ENCODE data around the gene PABPC1L. TPM values are rescaled to one million over a fixed set of nuclear protein-coding genes. Genes with fewer than 3 reads are reported as not detected.
"Not testable (repeated sequence)": the region's sequence is repeated elsewhere in the genome, so short reads cannot be mapped to it uniquely, and the experiment has no call there.

The PABPC1L gene
- total RNA-seq, 2 experiments from 2014 or later: 88.4 to 93.8 TPM

DNA sequence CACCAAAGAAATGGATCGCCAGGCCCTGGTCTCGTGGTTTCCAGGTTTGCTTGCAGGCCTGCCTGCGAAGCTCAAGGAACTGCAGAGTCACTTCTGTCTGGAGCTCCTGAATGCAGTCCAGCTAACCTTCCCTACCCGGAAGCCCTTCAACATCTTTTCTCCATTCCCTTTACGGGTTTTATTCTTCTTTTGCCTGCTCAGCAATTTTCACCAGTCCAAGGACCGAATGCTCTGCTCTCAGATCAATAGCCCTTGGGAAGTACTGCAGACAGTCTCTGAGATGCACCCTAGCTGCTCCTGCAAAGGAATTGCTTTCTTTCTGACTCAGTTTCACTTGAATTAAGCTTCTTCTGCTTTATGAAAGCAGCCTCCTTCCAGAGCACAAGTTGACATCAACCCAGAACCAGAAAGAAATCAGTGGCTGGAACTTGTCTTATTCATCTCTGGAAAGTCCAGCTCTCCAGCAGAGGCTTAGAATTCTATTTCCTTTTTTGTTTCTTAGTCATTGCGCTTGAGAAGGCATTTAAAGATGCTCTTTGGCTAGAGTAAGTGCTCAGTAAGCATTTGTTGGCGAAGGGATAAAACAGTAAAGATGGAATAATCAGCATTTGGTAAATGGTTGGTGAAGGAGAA lies 43.0 kb upstream of the PABPC1L start:
- intact Hi-C loops (cut with micrococcal nuclease): loop anchor here (1.0 to 5.0 kb wide), 3 partner anchors 60 to 180 kb away; no protein-coding TSS in a partner anchor
- ATAC-seq: no peak
- peaks cover 3% of the 10 kb centered on the region for H3K27me3 Mint-ChIP-seq
- TF ChIP-seq CTCF (IDR thresholded peaks at IDR 0.05): no peak
- CTCF ChIA-PET: interaction anchor here (0.6 to 2.8 kb wide), 23 partner anchors 8 to 213 kb away, joined by 3 to 46 read pairs (median 4); partner anchors contain the start of gene KCNK15
- no peak for DNase-seq
- peaks cover 12% of the 10 kb centered on the region for H3K4me1 Mint-ChIP-seq (ENCODE audit: low read depth)
- H3K9me3 Mint-ChIP-seq: no peaks in the 10 kb centered on the region
- peak overlapping the region; percentile 52 for H3K4me3 Mint-ChIP-seq
- no peaks in the 10 kb centered on the region for H3K36me3 Mint-ChIP-seq (ENCODE audit: low read depth)
- no peak overlapping the region for H3K27ac Mint-ChIP-seq
- POLR2A ChIA-PET: interaction anchor here (1.1 kb wide), 1 partner anchor 43 kb away, joined by 3 read pairs; the partner anchor contains the start of gene PABPC1L

- intact Hi-C loops (cut with micrococcal nuclease): loop anchor here (5.0 kb wide), 2 partner anchors 62 to 182 kb away; no protein-coding TSS in a partner anchor
- TF ChIP-seq CTCF (IDR thresholded peaks at IDR 0.05): no peak
- Mint-ChIP-seq H3K9me3 (no peaks in the 10 kb centered on the region), H3K27me3 (peaks cover 3% of the 10 kb centered on the region), H3K4me1 (ENCODE audit: low read depth) (peaks cover 7% of the 10 kb centered on the region), H3K36me3 (ENCODE audit: low read depth) (no peaks in the 10 kb centered on the region), H3K4me3 (no peak overlapping the region), H3K27ac (no peak overlapping the region)
- ChIA-PET POLR2A (no interaction called here), CTCF (interaction anchor here (0.8 to 2.6 kb wide), 4 partner anchors 10 to 185 kb away, joined by 4 to 27 read pairs (median 6); partner anchors contain the start of gene KCNK15)
- ATAC-seq (no peak), DNase-seq (no peak)
These were observed 40.4 kb upstream of the PABPC1L start for GRCh38 chr20:44869471-44869870.

- H3K9me3 Mint-ChIP-seq; intact Hi-C loops (cut with micrococcal nuclease); POLR2A ChIA-PET; CTCF ChIA-PET; ATAC-seq; DNase-seq; H3K27ac Mint-ChIP-seq; H3K27me3 Mint-ChIP-seq; H3K4me3 Mint-ChIP-seq: not testable (repeated sequence)
- Mint-ChIP-seq H3K4me1 (ENCODE audit: low read depth) (peaks cover 29% of the 10 kb centered on the region), H3K36me3 (ENCODE audit: low read depth) (peaks cover 14% of the 10 kb centered on the region)
These were observed 27.5 kb upstream of the PABPC1L start for GRCh38 chr20:44882360-44882759.

- ChIA-PET CTCF (interaction anchor here (2.1 kb wide), 1 partner anchor 8 kb away, joined by 6 read pairs; no protein-coding TSS in a partner anchor), POLR2A (interaction anchor here (1.0 kb wide), 1 partner anchor 172 kb away, joined by 3 read pairs; no protein-coding TSS in a partner anchor)
- Mint-ChIP-seq H3K36me3 (ENCODE audit: low read depth) (peaks cover 18% of the 10 kb centered on the region), H3K27me3 (no peaks in the 10 kb centered on the region), H3K4me1 (ENCODE audit: low read depth) (peaks cover 34% of the 10 kb centered on the region), H3K27ac (peak overlapping the region; percentile 92), H3K9me3 (no peaks in the 10 kb centered on the region), H3K4me3 (peak overlapping the region; percentile 90)
- DNase-seq: no peak
- TF ChIP-seq CTCF (IDR thresholded peaks at IDR 0.05): no peak
- no peak for ATAC-seq
- intact Hi-C loops (cut with micrococcal nuclease): no loop called here
These were observed 26.5 kb upstream of the PABPC1L start for GRCh38 chr20:44883214-44883902.

DNA sequence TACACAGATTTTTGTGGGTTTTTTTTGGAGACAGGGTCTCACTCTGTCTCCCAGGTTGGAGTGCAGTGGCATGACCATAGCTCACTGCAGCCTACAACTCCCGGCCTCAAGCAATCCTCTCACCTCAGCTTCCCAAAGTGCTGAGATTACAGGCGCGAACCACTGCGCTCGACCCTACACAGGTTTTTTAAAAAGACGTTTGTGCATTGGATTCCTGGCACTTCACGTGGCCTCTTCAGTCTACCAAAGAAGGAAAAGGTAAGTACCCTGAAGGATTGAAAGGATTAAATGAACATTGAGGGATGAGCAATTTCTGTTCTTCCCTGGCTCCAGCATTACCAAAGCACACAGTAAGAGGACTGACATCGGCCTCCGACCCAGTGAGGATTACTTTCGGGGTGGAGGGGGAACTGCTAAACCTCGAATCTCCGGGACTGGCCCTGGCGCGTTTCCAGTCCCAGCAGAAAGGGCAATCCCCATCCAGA lies 24.9 kb upstream of the PABPC1L start:
- Mint-ChIP-seq H3K9me3 (no peaks in the 10 kb centered on the region), H3K4me1 (ENCODE audit: low read depth) (peaks cover 40% of the 10 kb centered on the region), H3K36me3 (ENCODE audit: low read depth) (peaks cover 34% of the 10 kb centered on the region), H3K27ac (peak overlapping the region; percentile 92), H3K4me3 (peak overlapping the region; percentile 90), H3K27me3 (no peaks in the 10 kb centered on the region)
- intact Hi-C loops (cut with micrococcal nuclease): loop anchor here (5.0 kb wide), 1 partner anchor 77 kb away; the partner anchor contains the start of gene TOMM34
- ChIA-PET CTCF (interaction anchor here (1.0 to 2.1 kb wide), 2 partner anchors 10 to 11 kb away, joined by 3 to 6 read pairs; no protein-coding TSS in a partner anchor), POLR2A (interaction anchor here (0.6 to 1.7 kb wide), 7 partner anchors 9 to 235 kb away, joined by 3 to 6 read pairs (median 4); partner anchors contain the start of gene TOMM34)
- no peak for TF ChIP-seq CTCF (IDR thresholded peaks at IDR 0.05)
- DNase-seq (no peak), ATAC-seq (peak; percentile 1)

Data from activated CD8-positive, alpha-beta T cell treated with anti-CD3 and anti-CD28 coated beads for 36 hours (primary cell).